Stimulated activated CD8-positive, alpha-beta memory T cell treated with anti-CD3 and anti-CD28 coated beads, Interleukin-15, amount 100 ng/mL, for 24 hours (primary cell): Measurements from ENCODE around the gene PRKCA.

Source experiments
- DNase-seq: peaks from one replicate; pipeline ENCODE4 v3.0.0-alpha.2; 2020; ENCODE audit warnings: low read depth

The PRKCA gene

GRCh38 chr17:66776999-66777688, 474.7 kb downstream of the PRKCA start:
- no peak for DNase-seq

GRCh38 chr17:66777689-66778225, 475.3 kb downstream of the PRKCA start:
- DNase-seq = no peak

DNA sequence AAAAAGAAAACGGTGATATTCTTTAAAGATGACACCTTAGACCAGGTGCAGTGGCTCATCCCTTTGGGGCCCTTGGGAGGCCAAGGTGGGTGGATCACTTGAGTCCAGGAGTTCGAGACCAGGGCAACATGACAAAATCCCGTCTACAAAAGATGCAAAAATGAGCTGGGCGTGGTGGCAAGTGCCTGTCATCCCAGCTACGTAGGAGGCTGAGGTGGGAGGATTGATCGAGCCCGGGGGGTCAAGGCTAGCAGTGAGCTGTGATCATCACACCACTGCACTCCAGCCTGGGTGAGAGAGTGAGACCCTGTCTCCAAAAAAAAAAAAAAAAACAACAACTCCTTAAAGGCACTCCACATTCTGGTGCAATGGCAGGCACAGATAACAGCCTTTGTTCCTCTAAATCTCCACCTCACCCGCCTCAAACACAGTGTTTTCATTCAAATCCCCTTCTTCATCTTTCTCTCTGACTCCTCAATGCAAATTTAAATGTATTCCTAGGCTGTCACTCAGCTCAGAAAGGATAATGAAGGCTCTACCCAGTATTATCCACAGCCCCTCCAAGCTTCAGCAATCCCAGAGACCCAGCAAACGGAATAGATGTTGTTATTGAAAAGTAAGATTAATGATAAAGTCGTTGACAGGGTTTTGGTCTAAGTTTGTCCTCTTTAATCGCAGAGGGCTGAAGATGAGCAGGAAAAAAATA, 476.3 kb downstream of the PRKCA start:
- no peak for DNase-seq

- DNase-seq = no peak
These were observed 476.8 kb downstream of the PRKCA start for GRCh38 chr17:66779237-66779606.

GRCh38 chr17:66781135-66781534, 478.7 kb downstream of the PRKCA start:
- no peak for DNase-seq

DNA sequence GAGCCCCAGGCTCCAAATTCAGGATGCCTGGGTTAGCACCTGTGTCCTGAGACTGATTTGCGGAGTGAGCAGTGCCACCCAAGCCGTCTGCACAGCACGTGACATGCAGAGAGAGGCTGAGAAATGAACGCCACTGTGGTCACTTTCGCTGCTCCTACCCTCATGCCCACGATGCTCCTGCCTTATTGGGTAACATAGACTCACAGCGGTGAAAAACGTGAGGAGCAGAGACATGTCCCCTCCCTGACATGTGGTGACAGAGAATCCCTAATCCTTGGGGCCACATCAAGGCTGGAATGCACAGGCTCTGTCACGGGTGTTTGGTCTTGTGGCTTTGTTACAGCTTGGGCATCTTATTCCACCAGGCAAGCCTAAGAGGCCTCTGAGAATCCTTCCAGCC, 480.4 kb downstream of the PRKCA start:
- no peak for DNase-seq

DNA sequence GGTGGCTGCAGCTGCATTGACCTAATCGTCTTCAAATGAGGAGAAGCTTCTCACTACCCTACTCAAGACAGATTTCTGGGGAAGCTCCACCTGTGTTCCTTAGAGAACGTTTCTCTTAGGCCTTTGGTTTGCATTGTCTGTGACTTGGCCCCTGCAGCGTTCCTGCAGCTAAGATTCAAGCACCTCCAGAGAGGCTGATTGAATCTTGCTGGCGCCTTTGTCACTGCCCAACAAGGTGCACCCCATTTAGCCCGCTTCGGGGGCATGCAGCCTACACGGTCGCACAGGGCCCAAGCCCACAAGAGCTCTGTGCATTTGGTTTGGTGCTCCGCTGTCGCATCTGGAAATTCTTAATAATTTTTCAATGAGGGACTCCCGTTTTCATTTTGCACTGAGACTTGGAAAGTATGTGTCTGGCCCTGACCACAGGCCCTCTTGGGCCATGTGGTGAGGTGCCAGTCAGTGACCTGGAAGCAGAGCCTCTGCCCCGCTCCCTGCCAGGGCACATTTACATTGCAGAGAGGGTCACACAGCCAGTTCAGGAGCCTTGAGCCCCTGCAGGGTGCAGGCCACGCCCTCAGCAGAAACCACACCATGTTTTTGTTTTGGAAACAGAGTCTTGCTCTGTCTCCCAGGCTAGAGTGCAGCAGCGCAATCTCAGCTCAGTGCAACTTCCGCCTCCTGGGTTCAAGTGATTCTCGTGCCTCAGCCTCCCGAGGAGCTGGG, 481.4 kb downstream of the PRKCA start:
- DNase-seq = no peak

- no peak for DNase-seq
These were observed 482.4 kb downstream of the PRKCA start for GRCh38 chr17:66784621-66785364.

DNA sequence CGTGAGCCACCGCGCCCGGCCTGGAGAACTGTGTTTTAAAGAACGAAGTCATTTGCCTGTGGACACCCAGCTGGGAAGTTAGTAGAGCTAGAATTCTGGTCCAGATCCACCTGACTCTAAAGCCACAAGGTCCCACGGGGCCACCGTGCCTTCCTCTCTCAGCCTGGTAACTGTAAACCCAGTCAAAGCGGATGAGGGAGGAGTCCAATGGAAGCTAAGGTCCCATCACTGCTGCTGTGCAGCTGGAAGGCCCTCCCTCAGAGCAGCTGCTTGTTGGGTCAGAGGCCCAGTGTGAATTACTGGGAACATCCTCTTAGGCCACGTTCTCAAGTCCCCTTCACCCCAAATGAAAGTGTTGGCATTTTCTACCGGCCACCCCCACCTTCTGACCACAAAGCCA, 483.7 kb downstream of the PRKCA start:
- DNase-seq = no peak

- DNase-seq = no peak
These were observed 485.5 kb downstream of the PRKCA start for GRCh38 chr17:66787914-66788313.

DNA sequence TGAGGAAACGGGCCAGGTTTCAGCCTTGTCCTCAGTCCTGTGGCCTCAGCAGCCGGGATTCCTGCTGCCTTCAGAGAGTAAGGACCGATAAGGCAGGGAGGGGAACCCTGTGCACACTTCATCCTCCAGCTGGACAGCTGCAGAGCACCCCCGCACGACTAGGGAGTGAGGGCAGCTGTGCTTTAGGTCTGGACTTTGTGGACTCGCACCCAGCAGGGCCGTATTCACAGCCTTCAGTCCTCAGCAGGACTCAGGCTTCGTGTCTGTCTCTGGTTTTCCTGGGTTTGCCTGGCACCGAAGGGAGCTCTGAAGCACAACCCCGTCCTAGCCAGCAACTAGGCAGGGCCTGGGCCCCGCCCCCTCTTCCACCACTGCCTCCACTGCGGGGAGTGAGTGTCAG, 486.7 kb downstream of the PRKCA start:
- no peak for DNase-seq

DNA sequence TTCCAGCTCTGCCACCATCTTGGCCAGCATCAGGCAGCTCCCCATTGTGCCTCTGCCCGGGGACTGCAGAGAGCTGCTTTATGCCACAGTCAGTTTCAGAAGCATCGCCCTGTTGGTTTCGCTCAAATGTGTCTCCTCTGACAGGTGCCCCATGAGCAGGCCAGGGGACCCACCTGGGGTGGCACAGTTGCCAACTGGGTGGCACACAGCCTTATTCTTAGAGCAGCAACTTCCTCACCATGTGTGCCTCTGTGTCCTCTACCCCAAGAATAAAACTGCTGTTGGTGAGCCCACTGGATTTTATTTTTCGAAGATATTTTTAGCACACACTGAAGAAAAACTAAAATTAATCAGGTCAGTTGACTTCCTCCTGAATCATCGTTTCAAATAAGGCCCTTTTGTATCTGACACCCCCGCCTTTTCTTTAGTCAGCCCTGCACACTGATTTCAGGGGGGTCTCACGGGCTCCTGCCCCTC, 487.6 kb downstream of the PRKCA start:
- no peak for DNase-seq

DNA sequence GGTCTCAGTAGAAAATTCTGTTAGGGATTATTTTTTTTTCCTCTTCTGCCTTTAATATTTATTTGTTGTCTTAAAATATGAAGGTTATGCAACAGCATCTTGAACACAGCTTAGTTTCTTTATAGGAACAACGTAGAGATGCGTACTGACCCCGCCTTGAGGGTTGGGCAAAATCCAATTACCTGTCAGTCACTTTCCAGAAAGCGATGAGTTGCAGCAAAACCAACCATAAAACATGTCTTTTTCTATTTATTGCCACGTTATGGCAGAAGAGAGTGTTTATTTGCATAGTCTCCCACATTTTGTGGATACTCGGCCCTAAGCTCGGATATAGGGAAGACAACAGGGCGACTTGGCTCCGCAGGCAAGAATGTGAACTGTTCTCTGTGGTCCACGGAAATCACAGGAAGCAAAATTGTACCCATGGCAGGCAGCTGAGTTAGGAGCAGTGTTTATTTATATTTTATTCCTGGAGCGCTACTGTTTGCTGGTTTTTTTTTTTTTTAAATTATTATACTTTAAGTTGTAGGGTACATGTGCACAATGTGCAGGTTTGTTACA, 488.2 kb downstream of the PRKCA start:
- no peak for DNase-seq

GRCh38 chr17:66791347-66791746, 488.9 kb downstream of the PRKCA start:
- DNase-seq = no peak

DNA sequence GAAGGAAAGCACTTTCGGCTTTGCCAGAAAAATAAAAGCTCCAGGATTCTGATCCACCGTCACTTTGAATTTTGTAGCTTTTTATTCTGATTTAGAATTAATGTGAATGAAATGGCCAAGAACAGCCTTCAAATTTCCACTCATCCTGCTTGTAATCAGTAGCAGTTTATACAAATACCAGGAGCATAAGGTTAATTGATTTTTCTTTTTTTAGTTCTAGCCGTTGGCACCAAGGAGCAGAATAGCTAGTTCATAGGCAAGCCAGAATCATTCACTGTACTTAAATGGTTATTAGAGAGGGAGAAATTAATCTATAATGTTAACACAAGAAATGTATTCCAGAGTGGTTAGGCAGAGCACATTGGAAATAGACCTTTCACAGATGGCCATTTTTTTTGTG, 491.4 kb downstream of the PRKCA start:
- DNase-seq = no peak

- no peak for DNase-seq
These were observed 493.1 kb downstream of the PRKCA start for GRCh38 chr17:66795486-66795885.

DNA sequence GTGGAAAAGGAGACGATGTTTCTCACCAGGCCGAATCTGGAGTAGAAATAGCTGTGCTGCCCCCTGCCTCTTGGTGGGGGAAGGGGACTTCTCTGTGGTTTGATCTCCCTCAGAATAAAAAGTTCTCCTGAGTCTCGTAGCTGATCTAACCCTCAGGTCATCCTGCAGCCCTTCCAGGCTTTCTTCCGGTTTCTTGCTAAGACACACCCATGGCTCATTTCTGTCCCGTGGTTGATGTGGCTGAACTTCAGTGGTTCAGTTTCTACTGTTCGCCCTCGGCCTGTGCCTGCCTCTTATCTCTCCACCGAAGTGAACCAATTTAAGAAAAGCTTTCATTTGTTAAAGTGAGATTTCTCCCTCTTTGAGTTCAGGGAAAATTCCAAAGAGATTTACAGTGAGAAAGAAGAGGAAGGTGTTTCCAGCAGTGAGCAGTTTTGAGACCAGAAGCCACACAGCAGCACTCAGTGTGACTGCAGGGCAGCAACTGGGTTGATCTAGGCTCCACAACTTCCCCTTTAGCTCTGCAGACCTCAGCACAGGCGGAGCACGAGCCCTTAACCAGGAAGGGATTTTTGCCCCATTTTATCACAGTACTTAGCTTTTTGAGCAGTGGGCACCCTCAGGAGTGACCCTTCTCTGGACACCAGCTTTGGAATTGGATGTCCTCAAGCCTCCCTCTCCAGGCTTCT, 497.6 kb downstream of the PRKCA start:
- no peak for DNase-seq

DNA sequence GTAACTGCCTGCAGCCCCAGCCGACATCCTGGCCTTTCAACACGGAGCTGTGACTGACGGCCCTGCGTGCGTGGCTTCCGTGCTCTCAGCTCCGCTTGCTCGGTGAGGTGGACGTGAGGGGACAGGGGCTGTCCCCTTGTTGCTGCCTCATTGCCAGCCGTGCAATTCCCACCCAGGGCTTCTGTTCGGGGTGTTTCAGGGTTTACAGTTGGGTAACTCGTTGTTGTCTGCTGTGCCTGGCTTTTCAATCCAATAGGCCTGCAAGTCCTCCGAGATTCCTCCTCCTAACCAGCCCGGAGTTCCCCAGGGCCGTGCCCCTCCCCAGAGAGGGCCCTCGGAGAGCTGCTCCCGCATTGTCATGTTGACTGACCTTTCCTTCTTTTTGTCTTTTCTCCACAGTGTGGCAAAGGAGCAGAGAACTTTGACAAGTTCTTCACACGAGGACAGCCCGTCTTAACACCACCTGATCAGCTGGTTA, 501.1 kb downstream of the PRKCA start:
- no peak for DNase-seq

DNA sequence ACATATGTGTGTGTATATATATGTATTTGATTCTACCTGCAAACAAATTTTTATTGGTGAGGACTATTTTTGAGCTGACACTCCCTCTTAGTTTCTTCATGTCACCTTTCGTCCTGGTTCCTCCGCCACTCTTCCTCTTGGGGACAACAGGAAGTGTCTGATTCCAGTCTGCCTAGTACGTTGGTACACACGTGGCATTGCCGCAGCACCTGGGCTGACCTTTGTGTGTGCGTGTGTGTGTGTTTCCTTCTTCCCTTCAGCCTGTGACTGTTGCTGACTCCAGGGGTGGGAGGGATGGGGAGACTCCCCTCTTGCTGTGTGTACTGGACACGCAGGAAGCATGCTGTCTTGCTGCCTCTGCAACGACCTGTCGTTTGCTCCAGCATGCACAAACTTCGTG, 503.2 kb downstream of the PRKCA start:
- no peak for DNase-seq

- no peak for DNase-seq
These were observed 504.8 kb downstream of the PRKCA start for GRCh38 chr17:66807182-66807581.

DNA sequence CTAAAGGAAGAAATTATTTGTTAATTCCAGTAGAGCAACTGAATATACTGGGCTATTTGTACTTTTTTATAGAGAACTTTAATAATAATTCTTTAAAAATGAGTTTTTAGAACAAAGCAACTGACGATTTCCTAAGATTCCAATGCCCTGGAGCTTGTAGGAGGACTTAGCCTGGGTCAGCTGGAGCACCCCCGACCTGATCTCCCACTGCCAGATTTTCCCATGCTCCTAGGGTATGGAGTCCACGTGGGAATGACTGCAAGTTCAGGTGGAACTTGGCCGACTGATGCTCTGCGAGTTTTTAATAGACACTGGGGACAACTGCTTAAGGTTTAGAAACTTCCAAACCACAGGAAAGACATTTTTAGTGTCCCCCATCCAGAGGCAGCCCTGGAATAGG, 507.0 kb downstream of the PRKCA start:
- no peak for DNase-seq
